ENCODE measurements around the gene CDH15.

DNA sequence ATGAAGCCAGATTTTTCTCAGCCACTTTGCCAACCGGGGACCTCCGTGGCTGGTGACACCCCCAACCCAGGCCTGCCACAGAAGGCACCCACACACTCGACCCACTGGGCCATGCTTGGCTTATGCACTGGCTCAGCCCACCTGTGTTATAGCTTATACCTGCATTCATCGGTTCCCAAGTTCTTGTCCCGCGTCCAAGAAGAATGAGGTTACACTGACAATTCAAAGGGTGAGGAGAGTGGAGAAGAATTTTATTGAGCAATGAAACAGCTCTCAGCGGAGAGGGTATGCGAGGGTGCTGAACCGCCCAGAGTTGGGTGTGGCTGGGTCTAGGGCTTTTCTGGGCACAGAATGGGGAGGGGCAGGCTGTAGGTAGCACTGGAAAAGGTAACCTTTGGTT, 22.2 kb upstream of the CDH15 start:
- no peak for TF ChIP-seq EZH2phosphoT487 (IDR thresholded peaks at IDR 0.05; ENCODE audit: borderline replicate concordance, low read length)
- TF ChIP-seq, protein P1, sequence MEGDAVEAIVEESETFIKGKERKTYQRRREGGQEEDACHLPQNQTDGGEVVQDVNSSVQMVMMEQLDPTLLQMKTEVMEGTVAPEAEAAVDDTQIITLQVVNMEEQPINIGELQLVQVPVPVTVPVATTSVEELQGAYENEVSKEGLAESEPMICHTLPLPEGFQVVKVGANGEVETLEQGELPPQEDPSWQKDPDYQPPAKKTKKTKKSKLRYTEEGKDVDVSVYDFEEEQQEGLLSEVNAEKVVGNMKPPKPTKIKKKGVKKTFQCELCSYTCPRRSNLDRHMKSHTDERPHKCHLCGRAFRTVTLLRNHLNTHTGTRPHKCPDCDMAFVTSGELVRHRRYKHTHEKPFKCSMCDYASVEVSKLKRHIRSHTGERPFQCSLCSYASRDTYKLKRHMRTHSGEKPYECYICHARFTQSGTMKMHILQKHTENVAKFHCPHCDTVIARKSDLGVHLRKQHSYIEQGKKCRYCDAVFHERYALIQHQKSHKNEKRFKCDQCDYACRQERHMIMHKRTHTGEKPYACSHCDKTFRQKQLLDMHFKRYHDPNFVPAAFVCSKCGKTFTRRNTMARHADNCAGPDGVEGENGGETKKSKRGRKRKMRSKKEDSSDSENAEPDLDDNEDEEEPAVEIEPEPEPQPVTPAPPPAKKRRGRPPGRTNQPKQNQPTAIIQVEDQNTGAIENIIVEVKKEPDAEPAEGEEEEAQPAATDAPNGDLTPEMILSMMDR (conservative IDR thresholded peaks at IDR 0.05; ENCODE audit: low read depth, low read length) = no peak
